ENCODE data around the gene PASD1.

GRCh38 chrX:151713849-151714248 is 150.4 kb downstream of the PASD1 start:
- no peak for TF ChIP-seq CTCF (IDR thresholded peaks at IDR 0.05)
- TF ChIP-seq POLR2A (IDR thresholded peaks at IDR 0.05): no peak
